BE2C (cell line): ENCODE results near the gene PHACTR1.
"Not testable (repeated sequence)": the region's sequence is repeated elsewhere in the genome, so short reads cannot be mapped to it uniquely, and the experiment has no call there.

Experiments
- DNase-seq: peaks from one replicate; pipeline ENCODE4 v3.0.0-alpha.2; 2020
- H3K27me3 ChIP-seq: fragments of 250-450 bp; sonication (Bioruptor Pico); 2 replicates; pipeline ENCODE4 v1.5.1; 2020; ENCODE audit warnings: mild to moderate bottlenecking
- H3K36me3 ChIP-seq: fragments of 250-450 bp; sonication (Bioruptor Pico); 2 replicates; pipeline ENCODE4 v1.5.1; 2020; ENCODE audit warnings: mild to moderate bottlenecking
- H3K4me1 ChIP-seq: fragments of 250-450 bp; sonication (Bioruptor Pico); 2 replicates; pipeline ENCODE4 v1.5.1; 2020
- H3K4me3 ChIP-seq: 2 replicates; pipeline ENCODE4 v1.5.1; 2011; ENCODE audit warnings: low read depth, low read length
- H3K9me3 ChIP-seq: fragments of 250-450 bp; sonication (Bioruptor Pico); 2 replicates; pipeline ENCODE4 v1.5.1; 2020
- CTCF ChIP-seq: IDR thresholded peaks from 2 replicates; pipeline ENCODE4 v1.5.1; 2012; ENCODE audit warnings: mild to moderate bottlenecking, low read depth, low read length

PHACTR1 gene

GRCh38 chr6:13308332-13308731 lies 591.8 kb downstream of the PHACTR1 start:
- peaks cover 8% of the 10 kb centered on the region for H3K36me3 ChIP-seq
- H3K4me1 ChIP-seq = no peaks in the 10 kb centered on the region
- no peak overlapping the region for H3K4me3 ChIP-seq
- no peaks in the 10 kb centered on the region for H3K27me3 ChIP-seq
- no peaks in the 10 kb centered on the region for H3K9me3 ChIP-seq
- no peak for TF ChIP-seq CTCF
- DNase-seq = no peak

GRCh38 chr6:13311155-13311554 lies 594.6 kb downstream of the PHACTR1 start:
- Histone ChIP-seq H3K36me3 (peaks cover 9% of the 10 kb centered on the region), H3K4me3 (no peak overlapping the region), H3K9me3 (no peaks in the 10 kb centered on the region), H3K4me1 (no peaks in the 10 kb centered on the region), H3K27me3 (no peaks in the 10 kb centered on the region)
- DNase-seq = no peak
- no peak for TF ChIP-seq CTCF

DNA sequence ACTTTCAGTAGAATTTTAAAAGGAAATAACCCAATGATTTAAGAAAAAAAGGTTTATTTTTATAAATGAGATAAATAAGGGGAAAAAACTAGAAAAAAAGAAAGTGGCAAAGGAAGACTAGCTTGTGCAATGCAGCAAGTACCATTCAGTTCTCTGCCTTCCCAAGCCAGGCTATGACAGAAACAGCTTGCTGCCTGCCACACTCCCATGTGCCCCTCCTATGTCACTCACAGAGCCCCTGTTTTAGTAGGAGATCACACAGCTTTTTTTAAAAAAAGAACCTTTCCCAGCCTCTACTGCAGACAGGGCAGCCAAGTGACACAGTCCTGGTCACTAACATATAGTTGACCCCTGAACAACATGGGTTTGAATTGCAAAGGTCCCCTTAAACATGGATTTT lies 598.2 kb downstream of the PHACTR1 start:
- no peak for DNase-seq
- TF ChIP-seq CTCF = no peak
- H3K9me3 ChIP-seq = no peaks in the 10 kb centered on the region
- H3K4me1 ChIP-seq = no peaks in the 10 kb centered on the region
- H3K36me3 ChIP-seq = peaks cover 9% of the 10 kb centered on the region
- H3K4me3 ChIP-seq = no peak overlapping the region
- H3K27me3 ChIP-seq = no peaks in the 10 kb centered on the region

DNA sequence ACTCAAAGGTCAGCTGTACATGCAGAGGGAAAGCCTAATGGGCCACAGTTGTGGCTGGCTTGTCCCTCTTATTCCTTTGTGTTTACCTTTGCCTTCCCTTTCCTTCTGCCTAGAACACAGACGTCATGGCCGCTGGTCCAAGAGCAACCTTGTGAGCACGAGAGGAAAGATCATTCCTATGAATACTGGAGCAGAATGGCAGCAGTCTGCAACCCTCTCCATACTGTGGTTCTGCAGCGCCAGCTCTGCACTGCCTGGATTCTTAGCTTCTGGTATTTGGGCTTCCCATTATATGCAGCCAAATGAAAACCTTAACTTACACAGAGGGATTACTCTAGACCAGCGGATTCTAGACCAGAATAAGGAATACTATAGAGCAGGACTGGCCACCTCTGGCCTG lies 599.3 kb downstream of the PHACTR1 start:
- peaks cover 13% of the 10 kb centered on the region for H3K36me3 ChIP-seq
- H3K27me3 ChIP-seq = no peaks in the 10 kb centered on the region
- TF ChIP-seq CTCF = no peak
- no peaks in the 10 kb centered on the region for H3K4me1 ChIP-seq
- H3K9me3 ChIP-seq = no peaks in the 10 kb centered on the region
- H3K4me3 ChIP-seq = no peak overlapping the region
- DNase-seq = no peak

DNA sequence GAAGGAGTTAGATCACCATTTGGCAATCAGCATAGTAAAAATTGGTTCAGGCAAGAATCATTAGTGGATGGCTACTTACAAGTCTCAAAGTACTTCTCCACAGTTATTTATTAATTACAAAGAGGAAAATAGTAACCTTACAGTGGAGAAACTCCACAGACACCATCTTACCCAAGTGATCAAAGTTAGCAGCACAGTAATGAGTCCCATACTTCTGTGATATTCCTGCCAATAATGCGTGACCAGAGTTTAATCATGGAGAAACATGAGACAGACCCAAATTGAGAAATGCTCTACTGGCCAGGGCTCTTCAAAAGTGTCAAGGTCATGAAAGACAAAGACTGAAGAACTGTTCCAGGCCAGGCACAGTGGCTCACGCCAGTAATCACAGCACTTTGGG lies 602.3 kb downstream of the PHACTR1 start:
- H3K4me3 ChIP-seq = no peak overlapping the region
- TF ChIP-seq CTCF = no peak
- no peaks in the 10 kb centered on the region for H3K4me1 ChIP-seq
- H3K36me3 ChIP-seq = peaks cover 15% of the 10 kb centered on the region
- no peak for DNase-seq
- no peaks in the 10 kb centered on the region for H3K9me3 ChIP-seq
- H3K27me3 ChIP-seq = no peaks in the 10 kb centered on the region

DNA sequence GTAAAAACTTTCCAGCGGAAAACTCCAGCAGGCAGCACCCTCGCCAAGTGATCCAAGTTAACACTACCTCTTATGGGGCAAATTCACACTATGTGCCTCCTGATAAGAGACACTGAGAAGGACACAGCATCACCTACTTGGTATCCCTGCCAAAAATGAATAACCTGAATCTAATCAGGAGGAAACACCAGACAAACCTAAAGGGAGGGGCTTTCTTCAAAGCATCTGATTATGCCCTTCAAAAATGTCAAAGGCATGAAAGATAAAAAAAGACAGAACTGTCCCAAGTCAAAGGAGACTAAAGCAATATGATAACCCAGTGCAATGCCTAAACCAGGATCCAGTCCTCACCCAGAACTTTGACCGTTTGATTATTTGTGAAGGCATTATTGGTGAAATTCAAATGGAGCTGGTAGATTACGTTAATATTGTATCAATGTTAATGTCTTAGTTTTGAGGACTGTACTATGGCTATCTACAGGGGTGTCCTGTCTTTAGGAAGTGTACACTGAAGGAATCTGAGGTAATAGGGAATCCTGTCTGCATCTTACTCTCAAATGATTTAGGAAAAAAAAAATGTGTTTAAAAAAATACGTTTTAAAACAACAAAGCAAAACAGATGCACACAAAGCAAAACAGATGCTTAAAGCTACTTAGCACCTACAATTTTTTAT lies 603.5 kb downstream of the PHACTR1 start:
- TF ChIP-seq CTCF = no peak
- no peak for DNase-seq
- no peaks in the 10 kb centered on the region for H3K27me3 ChIP-seq
- peaks cover 12% of the 10 kb centered on the region for H3K36me3 ChIP-seq
- H3K4me1 ChIP-seq = no peaks in the 10 kb centered on the region
- H3K4me3 ChIP-seq = no peak overlapping the region
- H3K9me3 ChIP-seq = no peaks in the 10 kb centered on the region

GRCh38 chr6:13326031-13326586 lies 609.5 kb downstream of the PHACTR1 start:
- DNase-seq, H3K4me3 ChIP-seq, H3K4me1 ChIP-seq, H3K36me3 ChIP-seq, H3K27me3 ChIP-seq, H3K9me3 ChIP-seq: not testable (repeated sequence)
